ENCODE results near the gene YPEL1. TPM values are rescaled to one million over a fixed set of nuclear protein-coding genes. Genes with fewer than 3 reads are reported as not detected.

Gene YPEL1
- total RNA-seq, 1 donor from 2014 or later: 6.0 TPM

DNA sequence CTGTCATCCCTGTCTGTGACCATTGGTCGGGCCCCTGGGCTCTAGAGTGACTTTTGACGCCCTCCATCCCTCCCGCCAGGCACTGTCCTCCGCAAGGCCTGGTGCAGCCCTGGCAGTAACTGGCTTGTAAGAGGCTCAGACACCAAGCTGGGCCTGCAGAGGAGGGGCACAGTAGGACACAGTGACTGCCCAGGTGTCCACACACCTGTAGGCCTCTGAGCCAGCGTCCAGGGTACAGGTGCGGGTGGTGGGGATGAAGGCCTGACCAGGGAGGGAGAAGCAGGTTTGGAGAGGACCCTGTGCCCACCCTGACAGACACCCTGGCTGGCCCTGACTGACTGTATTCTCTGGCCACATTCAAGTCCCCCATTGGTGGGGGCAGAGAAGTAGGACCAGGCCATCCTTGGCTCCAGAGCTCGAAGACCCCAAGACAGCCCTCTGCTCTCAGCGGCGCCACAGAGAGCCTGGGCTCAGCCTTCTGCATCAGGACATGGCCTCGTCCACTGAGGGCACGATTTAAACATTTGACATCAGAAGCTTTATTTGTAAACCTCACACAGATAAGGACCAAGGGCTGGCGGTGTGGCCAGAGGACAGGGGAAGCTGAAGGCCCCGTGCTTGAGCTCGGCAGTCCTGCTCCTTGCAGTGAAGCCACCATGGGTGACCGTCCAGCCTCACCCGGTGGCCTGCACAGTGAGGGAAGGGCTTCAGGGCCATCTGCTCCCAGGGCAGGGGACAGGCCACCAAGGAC lies 38.4 kb downstream of the YPEL1 start:
- TF ChIP-seq, protein P1, sequence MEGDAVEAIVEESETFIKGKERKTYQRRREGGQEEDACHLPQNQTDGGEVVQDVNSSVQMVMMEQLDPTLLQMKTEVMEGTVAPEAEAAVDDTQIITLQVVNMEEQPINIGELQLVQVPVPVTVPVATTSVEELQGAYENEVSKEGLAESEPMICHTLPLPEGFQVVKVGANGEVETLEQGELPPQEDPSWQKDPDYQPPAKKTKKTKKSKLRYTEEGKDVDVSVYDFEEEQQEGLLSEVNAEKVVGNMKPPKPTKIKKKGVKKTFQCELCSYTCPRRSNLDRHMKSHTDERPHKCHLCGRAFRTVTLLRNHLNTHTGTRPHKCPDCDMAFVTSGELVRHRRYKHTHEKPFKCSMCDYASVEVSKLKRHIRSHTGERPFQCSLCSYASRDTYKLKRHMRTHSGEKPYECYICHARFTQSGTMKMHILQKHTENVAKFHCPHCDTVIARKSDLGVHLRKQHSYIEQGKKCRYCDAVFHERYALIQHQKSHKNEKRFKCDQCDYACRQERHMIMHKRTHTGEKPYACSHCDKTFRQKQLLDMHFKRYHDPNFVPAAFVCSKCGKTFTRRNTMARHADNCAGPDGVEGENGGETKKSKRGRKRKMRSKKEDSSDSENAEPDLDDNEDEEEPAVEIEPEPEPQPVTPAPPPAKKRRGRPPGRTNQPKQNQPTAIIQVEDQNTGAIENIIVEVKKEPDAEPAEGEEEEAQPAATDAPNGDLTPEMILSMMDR (IDR thresholded peaks at IDR 0.05): no peak
- Mint-ChIP-seq H3K9me3 (ENCODE audit: low read depth) (no peaks in the 10 kb centered on the region), H3K27ac (ENCODE audit: unreplicated experiment) (peak overlapping the region; percentile 98), H3K4me3 (ENCODE audit: unreplicated experiment) (no peak overlapping the region), H3K36me3 (ENCODE audit: low read depth) (peaks cover 8% of the 10 kb centered on the region), H3K27me3 (ENCODE audit: low read depth) (no peaks in the 10 kb centered on the region), H3K4me1 (ENCODE audit: low read depth) (peaks cover 46% of the 10 kb centered on the region)
- DNase-seq (ENCODE audit: low spot score): no peak

DNA sequence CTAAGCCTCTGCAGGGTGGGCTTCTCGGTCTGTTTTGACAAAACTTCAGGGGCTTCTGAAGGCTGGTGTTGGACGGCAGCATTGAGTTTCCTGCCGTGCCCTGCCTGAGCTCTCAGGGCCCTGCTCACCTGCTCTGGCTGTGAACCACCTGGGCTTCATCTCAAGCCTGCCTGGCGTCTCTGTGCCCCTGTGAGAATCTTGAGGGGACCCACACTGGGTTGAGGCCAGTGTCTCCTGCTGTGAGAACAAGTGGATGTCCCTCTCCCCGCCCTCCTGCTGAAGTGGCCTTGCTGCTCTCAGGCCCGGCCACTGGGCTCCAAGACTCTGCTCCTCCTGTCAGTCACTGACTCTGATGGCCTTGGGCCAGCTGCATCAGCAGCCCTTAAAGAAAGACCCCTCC lies 39.5 kb downstream of the YPEL1 start:
- Mint-ChIP-seq H3K27me3 (ENCODE audit: low read depth) (no peaks in the 10 kb centered on the region), H3K27ac (ENCODE audit: unreplicated experiment) (peak overlapping the region; percentile 98), H3K9me3 (ENCODE audit: low read depth) (no peaks in the 10 kb centered on the region), H3K36me3 (ENCODE audit: low read depth) (peaks cover 12% of the 10 kb centered on the region), H3K4me1 (ENCODE audit: low read depth) (peaks cover 42% of the 10 kb centered on the region), H3K4me3 (ENCODE audit: unreplicated experiment) (no peak overlapping the region)
- DNase-seq (ENCODE audit: low spot score): no peak
- TF ChIP-seq, protein P1 (IDR thresholded peaks at IDR 0.05): no peak

DNA sequence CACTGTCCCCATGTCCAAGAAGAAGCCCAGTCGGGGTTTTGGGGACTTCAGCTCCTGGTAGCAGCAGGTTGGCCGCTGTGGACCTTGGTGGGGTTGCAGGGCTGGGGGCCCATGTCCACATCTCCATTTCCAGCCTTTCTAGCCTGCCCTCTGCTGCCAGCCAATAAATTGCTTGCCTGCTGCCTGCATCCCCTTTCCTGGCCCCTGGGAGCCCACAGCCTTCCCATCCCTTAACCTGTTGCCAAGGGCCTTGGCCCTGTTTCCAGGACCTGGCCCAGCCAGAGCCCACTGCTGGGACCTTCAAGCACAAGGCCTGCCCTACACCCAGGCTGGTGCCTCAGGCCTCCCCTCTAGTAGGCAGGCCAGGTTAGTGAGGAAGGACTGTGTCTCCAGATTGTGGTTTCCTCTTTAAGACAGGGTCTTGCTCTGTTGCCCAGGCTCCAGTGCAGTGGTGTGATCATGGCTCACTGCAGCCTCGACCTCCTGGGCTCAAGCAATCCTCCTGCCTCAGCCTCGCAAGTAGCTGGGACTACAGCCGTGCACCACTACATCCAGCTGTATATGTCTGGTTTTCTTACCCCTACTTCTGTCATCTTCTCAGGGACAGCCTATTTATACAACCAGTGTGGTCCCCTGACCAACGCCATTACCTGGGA lies 40.0 kb downstream of the YPEL1 start:
- no peak for DNase-seq (ENCODE audit: low spot score)
- no peaks in the 10 kb centered on the region for H3K27me3 Mint-ChIP-seq (ENCODE audit: low read depth)
- no peak overlapping the region for H3K27ac Mint-ChIP-seq (ENCODE audit: unreplicated experiment)
- TF ChIP-seq, protein P1 (IDR thresholded peaks at IDR 0.05): no peak
- no peaks in the 10 kb centered on the region for H3K9me3 Mint-ChIP-seq (ENCODE audit: low read depth)
- peaks cover 12% of the 10 kb centered on the region for H3K36me3 Mint-ChIP-seq (ENCODE audit: low read depth)
- no peak overlapping the region for H3K4me3 Mint-ChIP-seq (ENCODE audit: unreplicated experiment)
- peaks cover 38% of the 10 kb centered on the region for H3K4me1 Mint-ChIP-seq (ENCODE audit: low read depth)

DNA sequence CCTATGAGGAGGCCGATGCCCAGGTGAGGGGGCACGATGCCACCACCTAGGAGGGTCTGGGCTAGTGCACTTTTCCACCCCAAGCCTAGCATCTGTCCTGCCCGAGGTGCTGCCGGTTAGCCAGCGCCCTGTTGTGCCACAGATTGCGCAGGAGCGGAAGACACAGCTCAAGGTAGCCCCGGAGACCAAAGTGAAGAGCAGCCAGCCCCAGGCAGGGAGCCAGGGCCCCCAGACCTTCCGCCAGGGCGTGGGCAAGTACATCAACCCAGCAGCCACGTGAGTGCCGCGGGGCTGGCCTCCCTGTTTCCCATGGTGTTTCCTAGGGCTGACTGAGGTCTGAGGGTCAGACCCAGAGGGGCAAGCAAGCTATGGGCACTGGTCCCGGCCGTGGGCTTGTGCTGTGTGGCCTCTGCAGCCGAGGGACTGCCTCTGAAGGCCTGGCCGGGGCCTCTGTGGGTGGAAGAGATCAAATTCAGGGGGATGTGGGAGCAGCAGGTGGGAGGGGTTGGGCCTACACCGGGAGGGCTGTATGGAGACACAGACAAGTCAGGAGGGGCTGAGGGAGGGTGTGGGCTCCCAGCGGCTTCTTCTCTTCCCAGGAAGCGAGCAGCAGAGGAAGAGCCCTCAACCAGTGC lies 40.7 kb downstream of the YPEL1 start:
- Mint-ChIP-seq H3K9me3 (ENCODE audit: low read depth) (no peaks in the 10 kb centered on the region), H3K27ac (ENCODE audit: unreplicated experiment) (no peak overlapping the region), H3K27me3 (ENCODE audit: low read depth) (no peaks in the 10 kb centered on the region), H3K4me3 (ENCODE audit: unreplicated experiment) (no peak overlapping the region), H3K4me1 (ENCODE audit: low read depth) (peaks cover 40% of the 10 kb centered on the region), H3K36me3 (ENCODE audit: low read depth) (peaks cover 13% of the 10 kb centered on the region)
- TF ChIP-seq, protein P1 (IDR thresholded peaks at IDR 0.05): no peak
- no peak for DNase-seq (ENCODE audit: low spot score)

DNA sequence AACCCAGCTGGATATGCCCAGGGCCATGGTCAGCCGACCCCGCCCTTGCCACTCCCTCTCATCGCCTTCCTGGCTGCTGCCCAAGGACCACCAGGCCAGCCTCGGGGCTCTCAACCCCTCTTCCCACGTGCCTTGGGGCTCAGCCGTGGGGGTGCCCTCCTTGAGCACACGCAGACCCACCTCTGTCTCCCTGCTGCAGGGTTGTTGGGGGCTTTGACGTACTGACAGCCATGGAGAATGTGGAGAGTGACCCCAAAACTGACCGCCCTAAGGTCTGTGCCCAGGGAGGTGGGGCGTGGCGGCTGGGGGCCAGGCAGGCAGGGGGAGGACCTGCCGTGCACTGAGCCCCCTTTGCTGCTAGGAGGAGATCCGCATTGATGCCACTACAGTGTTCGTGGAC lies 41.2 kb downstream of the YPEL1 start:
- Mint-ChIP-seq H3K36me3 (ENCODE audit: low read depth) (peaks cover 18% of the 10 kb centered on the region), H3K27me3 (ENCODE audit: low read depth) (no peaks in the 10 kb centered on the region), H3K9me3 (ENCODE audit: low read depth) (no peaks in the 10 kb centered on the region), H3K4me3 (ENCODE audit: unreplicated experiment) (no peak overlapping the region), H3K27ac (ENCODE audit: unreplicated experiment) (no peak overlapping the region), H3K4me1 (ENCODE audit: low read depth) (peaks cover 35% of the 10 kb centered on the region)
- DNase-seq (ENCODE audit: low spot score): no peak
- TF ChIP-seq, protein P1 (IDR thresholded peaks at IDR 0.05): no peak

Data from chondrocyte (in vitro differentiated cells).